Mesendoderm (in vitro differentiated cells): ENCODE results near the gene HMGCS2.

Experiments
- DNase-seq: peaks from one replicate; pipeline ENCODE4 v3.0.0; 2013
- H2AK5ac ChIP-seq: 2 replicates; pipeline ENCODE4 v1.6.1; 2013; ENCODE audit warnings: low read length, inconsistent platforms
- H2BK120ac ChIP-seq: 2 replicates; pipeline ENCODE4 v1.6.1; 2013; ENCODE audit warnings: low read depth, mild to moderate bottlenecking, low read length, moderate library complexity, mixed read lengths
- H2BK15ac ChIP-seq: replicated peaks from 2 replicates; pipeline ENCODE4 v1.6.1; 2013; ENCODE audit warnings: low read depth, mild to moderate bottlenecking, moderate library complexity
- H2BK5ac ChIP-seq: 2 replicates; pipeline ENCODE4 v1.6.1; 2013; ENCODE audit warnings: low read length, inconsistent platforms
- H3K18ac ChIP-seq: 2 replicates; pipeline ENCODE4 v1.6.1; 2013; ENCODE audit warnings: mild to moderate bottlenecking, low read length, mixed read lengths
- H3K23ac ChIP-seq: one replicate; pipeline ENCODE4 v1.6.1; 2013; ENCODE audit warnings: low read length
- H3K27ac ChIP-seq: 2 replicates; pipeline ENCODE4 v1.5.1; 2013; ENCODE audit warnings: low read depth, mild to moderate bottlenecking, inconsistent platforms, low read length, moderate library complexity
- H3K27me3 ChIP-seq: 2 replicates; pipeline ENCODE4 v1.6.1; 2013; ENCODE audit warnings: low read length, control low read depth, mild to moderate bottlenecking, inconsistent platforms; ENCODE audit not compliant: insufficient read depth, poor library complexity
- H3K36me3 ChIP-seq: 2 replicates; pipeline ENCODE4 v1.6.1; 2013; ENCODE audit warnings: low read length, inconsistent platforms; ENCODE audit not compliant: control insufficient read depth, insufficient read depth
- H3K4ac ChIP-seq: one replicate; pipeline ENCODE4 v1.6.1; 2013; ENCODE audit warnings: low read depth, mild to moderate bottlenecking, low read length, moderate library complexity
- H3K4me1 ChIP-seq: 2 replicates; pipeline ENCODE4 v1.6.1; 2013; ENCODE audit warnings: low read depth, low read length, inconsistent platforms; ENCODE audit not compliant: control insufficient read depth
- H3K4me2 ChIP-seq: 2 replicates; pipeline ENCODE4 v1.6.1; 2013; ENCODE audit warnings: low read length
- H3K4me3 ChIP-seq: 2 replicates; pipeline ENCODE4 v1.5.1; 2013; ENCODE audit warnings: mild to moderate bottlenecking, low read length
- H3K56ac ChIP-seq: one replicate; pipeline ENCODE4 v1.6.1; 2013; ENCODE audit warnings: low read length
- H3K79me1 ChIP-seq: 2 replicates; pipeline ENCODE4 v1.6.1; 2013; ENCODE audit warnings: low read length, inconsistent platforms
- H3K79me2 ChIP-seq: 2 replicates; pipeline ENCODE4 v1.6.1; 2013; ENCODE audit warnings: mild to moderate bottlenecking, low read length; ENCODE audit not compliant: control insufficient read depth, insufficient read depth
- H3K9ac ChIP-seq: 2 replicates; pipeline ENCODE4 v1.6.1; 2013; ENCODE audit warnings: low read length, inconsistent platforms
- H4K5ac ChIP-seq: one replicate; pipeline ENCODE4 v1.6.1; 2013; ENCODE audit warnings: low read length
- H4K8ac ChIP-seq: one replicate; pipeline ENCODE4 v1.6.1; 2013; ENCODE audit warnings: low read depth, mild to moderate bottlenecking, control low read depth, low read length, moderate library complexity
- WGBS: extraction: QIAGEN DNeasy Blood & Tissue Kit; methylation state at CpG from one replicate; pipeline ENCODE4 v1.1.7; 2013; ENCODE audit warnings: low lambda C conversion rate, missing lambda C conversion rate; ENCODE audit not compliant: insufficient coverage; ENCODE audit errors: extremely low coverage; 5-methylcytosine and 5-hydroxymethylcytosine counted together

HMGCS2 gene

DNA sequence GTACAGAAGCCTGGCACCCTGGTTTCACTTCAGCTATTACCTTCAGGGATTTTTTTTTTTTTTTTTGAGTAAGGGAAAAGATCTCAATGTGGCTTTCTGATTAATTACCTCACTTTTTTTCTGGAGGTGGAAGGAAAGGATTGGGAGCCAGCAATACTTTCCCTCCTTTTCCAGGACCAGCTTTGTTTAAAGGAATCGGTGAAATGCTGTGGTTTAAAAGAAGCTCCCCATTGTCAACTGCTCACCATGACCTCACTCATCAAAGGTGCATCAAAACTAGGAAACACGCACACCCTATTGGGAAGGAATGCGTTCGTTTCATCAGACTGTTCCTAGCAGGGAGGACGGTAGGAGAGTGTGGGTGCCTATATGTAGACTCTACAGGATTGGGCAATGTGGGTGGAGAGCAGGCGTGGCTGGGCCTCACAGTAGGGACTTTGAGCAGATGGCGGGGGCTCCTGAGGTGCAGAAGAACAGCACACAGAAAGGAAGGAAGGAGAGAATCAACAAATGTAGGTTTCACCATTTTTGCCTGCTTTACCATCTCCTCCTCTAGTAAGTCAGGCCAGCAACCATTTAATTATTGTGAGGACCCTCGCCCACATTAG lies 44.0 kb downstream of the HMGCS2 start:
- no peak overlapping the region for H2BK120ac ChIP-seq
- H3K79me1 ChIP-seq: peaks cover 33% of the 10 kb centered on the region
- H3K4ac ChIP-seq: no peak overlapping the region
- no peak overlapping the region for H3K23ac ChIP-seq
- DNase-seq: no peak
- no peak overlapping the region for H4K8ac ChIP-seq
- H3K4me3 ChIP-seq: no peak overlapping the region
- H2AK5ac ChIP-seq: no peak overlapping the region
- no peak overlapping the region for H3K4me2 ChIP-seq
- H3K18ac ChIP-seq: no peak overlapping the region
- H2BK15ac ChIP-seq: no peak overlapping the region
- no peaks in the 10 kb centered on the region for H3K4me1 ChIP-seq
- H2BK5ac ChIP-seq: no peak overlapping the region
- peaks cover 34% of the 10 kb centered on the region for H3K79me2 ChIP-seq
- H4K5ac ChIP-seq: no peak overlapping the region
- no peak overlapping the region for H3K27ac ChIP-seq
- no peak overlapping the region for H3K56ac ChIP-seq
- H3K36me3 ChIP-seq: peaks cover 49% of the 10 kb centered on the region
- H3K27me3 ChIP-seq: no peaks in the 10 kb centered on the region
- H3K9ac ChIP-seq: no peak overlapping the region
- WGBS: no CpG with 5 or more reads among the region's 8 CpGs

GRCh38 chr1:119721896-119722295 lies 46.8 kb downstream of the HMGCS2 start:
- Histone ChIP-seq H3K27ac (no peak overlapping the region), H3K36me3 (peaks cover 44% of the 10 kb centered on the region), H2BK5ac (no peak overlapping the region), H4K5ac (no peak overlapping the region), H2AK5ac (no peak overlapping the region), H3K23ac (no peak overlapping the region), H2BK120ac (no peak overlapping the region), H3K9ac (no peak overlapping the region), H3K4ac (no peak overlapping the region), H3K79me1 (peaks cover 36% of the 10 kb centered on the region), H3K56ac (no peak overlapping the region), H3K4me3 (no peak overlapping the region), H4K8ac (no peak overlapping the region), H3K18ac (no peak overlapping the region), H3K4me2 (no peak overlapping the region), H3K79me2 (peaks cover 56% of the 10 kb centered on the region), H2BK15ac (no peak overlapping the region), H3K27me3 (no peaks in the 10 kb centered on the region), H3K4me1 (peaks cover 6% of the 10 kb centered on the region)
- DNase-seq: no peak
- no CpG with 5 or more reads among the region's 5 CpGs for WGBS

DNA sequence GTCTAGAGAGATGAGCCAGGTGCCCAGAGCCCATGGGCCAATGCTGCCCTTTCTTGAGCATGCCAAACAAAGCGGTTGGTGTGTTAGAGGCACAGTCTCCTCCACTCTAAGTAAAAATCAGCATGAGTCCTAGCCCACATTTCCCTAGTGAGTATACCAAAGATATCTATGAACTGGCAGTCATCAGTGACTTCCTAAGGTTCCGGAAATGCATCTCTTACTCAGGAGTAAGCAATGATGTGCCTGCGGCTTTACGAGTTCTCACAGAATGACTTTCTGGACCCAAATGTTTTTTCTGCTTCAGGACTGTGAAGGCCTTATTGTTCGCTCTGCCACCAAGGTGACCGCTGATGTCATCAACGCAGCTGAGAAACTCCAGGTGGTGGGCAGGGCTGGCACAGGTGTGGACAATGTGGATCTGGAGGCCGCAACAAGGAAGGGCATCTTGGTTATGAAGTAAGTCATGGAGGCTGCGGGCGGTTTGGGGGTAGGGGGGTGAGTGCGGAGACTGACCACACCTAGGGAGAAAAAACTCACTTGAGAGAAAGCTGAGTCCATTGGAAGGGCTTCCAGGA lies 47.8 kb downstream of the HMGCS2 start:
- H2BK120ac ChIP-seq: no peak overlapping the region
- H4K5ac ChIP-seq: no peak overlapping the region
- H3K79me2 ChIP-seq: peaks cover 64% of the 10 kb centered on the region
- H3K4me2 ChIP-seq: no peak overlapping the region
- H2BK5ac ChIP-seq: no peak overlapping the region
- no peak for DNase-seq
- peaks cover 13% of the 10 kb centered on the region for H3K4me1 ChIP-seq
- H3K4me3 ChIP-seq: no peak overlapping the region
- H4K8ac ChIP-seq: no peak overlapping the region
- no peak overlapping the region for H3K9ac ChIP-seq
- H3K27ac ChIP-seq: no peak overlapping the region
- H2AK5ac ChIP-seq: no peak overlapping the region
- H2BK15ac ChIP-seq: no peak overlapping the region
- no CpG with 5 or more reads among the region's 11 CpGs for WGBS
- H3K18ac ChIP-seq: no peak overlapping the region
- no peaks in the 10 kb centered on the region for H3K27me3 ChIP-seq
- H3K23ac ChIP-seq: no peak overlapping the region
- no peak overlapping the region for H3K4ac ChIP-seq
- no peak overlapping the region for H3K56ac ChIP-seq
- peaks cover 36% of the 10 kb centered on the region for H3K79me1 ChIP-seq
- peaks cover 36% of the 10 kb centered on the region for H3K36me3 ChIP-seq

GRCh38 chr1:119718972-119719371 lies 49.7 kb downstream of the HMGCS2 start:
- Histone ChIP-seq H3K9ac (no peak overlapping the region), H3K27me3 (no peaks in the 10 kb centered on the region), H2BK5ac (no peak overlapping the region), H3K4ac (no peak overlapping the region), H4K8ac (no peak overlapping the region), H2BK15ac (no peak overlapping the region), H3K4me1 (peaks cover 26% of the 10 kb centered on the region), H3K27ac (no peak overlapping the region), H4K5ac (no peak overlapping the region), H3K23ac (no peak overlapping the region), H3K56ac (no peak overlapping the region), H3K4me3 (no peak overlapping the region), H3K79me2 (peaks cover 76% of the 10 kb centered on the region), H3K36me3 (peaks cover 21% of the 10 kb centered on the region), H3K79me1 (peaks cover 37% of the 10 kb centered on the region), H2AK5ac (no peak overlapping the region), H3K18ac (no peak overlapping the region), H3K4me2 (no peak overlapping the region), H2BK120ac (no peak overlapping the region)
- DNase-seq: no peak
- no CpG with 5 or more reads among the region's 3 CpGs for WGBS

DNA sequence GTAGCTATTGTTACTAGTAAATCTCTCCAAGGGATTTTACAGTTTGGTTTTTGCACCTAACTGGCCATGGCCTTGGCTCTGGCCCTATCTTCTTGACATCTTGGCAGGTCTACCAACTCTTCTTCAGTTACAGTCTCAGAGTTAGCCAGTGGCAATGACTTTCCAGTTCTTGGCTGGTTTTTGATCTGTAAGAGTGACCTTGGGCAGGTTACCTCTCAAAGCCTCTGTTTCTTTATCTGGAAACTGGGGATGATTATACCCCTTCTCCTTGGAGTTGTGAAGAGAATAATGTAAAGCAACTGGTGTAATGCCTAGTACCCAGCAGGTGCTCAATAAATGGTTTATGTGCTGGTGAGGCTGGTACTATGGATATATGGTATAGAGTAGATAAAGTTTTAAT lies 50.3 kb downstream of the HMGCS2 start:
- H3K79me2 ChIP-seq: peaks cover 81% of the 10 kb centered on the region
- no peak overlapping the region for H3K4me3 ChIP-seq
- H3K4me2 ChIP-seq: no peak overlapping the region
- no peak overlapping the region for H2BK120ac ChIP-seq
- H3K23ac ChIP-seq: no peak overlapping the region
- no peak overlapping the region for H4K5ac ChIP-seq
- H3K27ac ChIP-seq: no peak overlapping the region
- peaks cover 34% of the 10 kb centered on the region for H3K79me1 ChIP-seq
- H2BK5ac ChIP-seq: no peak overlapping the region
- no peak for DNase-seq
- no peaks in the 10 kb centered on the region for H3K27me3 ChIP-seq
- peaks cover 16% of the 10 kb centered on the region for H3K36me3 ChIP-seq
- no peak overlapping the region for H2BK15ac ChIP-seq
- H4K8ac ChIP-seq: no peak overlapping the region
- no peak overlapping the region for H3K4ac ChIP-seq
- no peak overlapping the region for H3K18ac ChIP-seq
- peaks cover 28% of the 10 kb centered on the region for H3K4me1 ChIP-seq
- H3K9ac ChIP-seq: no peak overlapping the region
- H2AK5ac ChIP-seq: no peak overlapping the region
- H3K56ac ChIP-seq: no peak overlapping the region

DNA sequence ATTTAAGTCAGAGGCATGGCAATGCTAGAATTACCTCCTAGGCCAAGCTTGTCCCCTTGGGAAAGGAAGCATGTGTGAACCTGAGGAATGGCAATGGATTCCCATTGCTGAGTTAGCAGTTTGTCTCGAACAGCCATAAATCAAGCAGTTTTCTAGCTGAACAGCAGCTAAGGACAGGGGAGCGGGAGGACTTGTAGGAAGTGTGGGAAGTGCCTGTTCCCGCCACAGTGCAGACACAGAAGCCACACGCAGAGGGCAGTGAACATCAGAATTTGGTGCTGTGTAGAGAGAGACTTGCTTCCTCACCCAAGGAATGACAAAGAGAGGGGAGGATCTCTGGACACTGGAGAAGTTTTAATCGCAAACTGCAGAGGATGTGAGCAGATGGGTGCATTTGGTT lies 53.2 kb downstream of the HMGCS2 start:
- Histone ChIP-seq H3K4me1 (peaks cover 28% of the 10 kb centered on the region), H3K79me1 (peaks cover 16% of the 10 kb centered on the region), H3K23ac (no peak overlapping the region), H3K4me3 (no peak overlapping the region), H3K56ac (peak overlapping the region; percentile 45), H2BK15ac (no peak overlapping the region), H3K4me2 (peak overlapping the region; percentile 30), H2BK5ac (no peak overlapping the region), H3K18ac (no peak overlapping the region), H2AK5ac (no peak overlapping the region), H3K36me3 (peaks cover 1% of the 10 kb centered on the region), H4K5ac (no peak overlapping the region), H4K8ac (no peak overlapping the region), H2BK120ac (no peak overlapping the region), H3K27me3 (no peaks in the 10 kb centered on the region), H3K9ac (peak overlapping the region; percentile 55), H3K27ac (no peak overlapping the region), H3K79me2 (peaks cover 74% of the 10 kb centered on the region), H3K4ac (no peak overlapping the region)
- peak; percentile 60 for DNase-seq
- no CpG with 5 or more reads among the region's 5 CpGs for WGBS
